ENCODE results near the gene CCDC148. TPM values are rescaled to one million over a fixed set of nuclear protein-coding genes. Genes with fewer than 3 reads are reported as not detected.

The CCDC148 gene
- polyA plus RNA-seq, 1 experiment = 0.22 TPM

DNA sequence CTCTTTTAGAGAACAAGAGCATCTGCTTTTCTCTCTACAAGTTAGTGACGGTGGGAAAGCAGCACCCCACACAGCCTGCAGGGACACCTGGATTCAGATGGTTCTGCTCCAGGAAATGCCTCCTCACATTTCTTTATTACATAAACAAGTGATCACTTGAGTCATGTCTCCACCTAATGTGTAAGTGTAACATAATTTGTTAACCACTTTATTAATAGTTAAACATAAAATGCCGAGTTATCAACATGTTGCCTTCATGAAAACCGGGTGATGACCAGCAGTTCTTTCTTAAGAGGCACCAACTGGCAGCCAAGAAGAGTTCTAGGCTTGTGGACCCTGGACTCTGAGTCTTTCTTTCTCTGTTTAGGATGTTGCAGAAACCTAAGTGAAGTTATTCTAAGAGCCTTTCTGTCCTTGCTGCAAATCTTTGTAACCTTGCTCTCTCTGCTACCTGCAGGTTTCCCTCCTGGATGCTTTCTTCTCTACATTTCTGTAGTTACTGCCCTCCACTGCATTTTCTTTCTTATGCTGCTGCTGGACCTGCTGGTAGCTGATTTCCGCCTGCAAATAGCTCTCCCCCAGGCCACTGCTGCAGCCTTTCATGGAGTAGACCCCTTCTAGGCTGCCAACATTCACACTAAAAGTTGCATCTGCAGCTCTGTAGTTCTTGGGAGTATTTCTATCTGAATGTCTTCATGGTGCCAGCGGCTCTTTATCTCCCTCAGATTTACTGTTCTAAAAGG is 330.6 kb downstream of the CCDC148 start:
- H3K27me3 ChIP-seq (ENCODE audit: control insufficient read depth, insufficient read depth, low read length) = no peaks in the 10 kb centered on the region
- no peak overlapping the region for H3K4me3 ChIP-seq (ENCODE audit: low read depth, low read length)
- H3K9me3 ChIP-seq (ENCODE audit: control insufficient read depth, insufficient read depth, low read length) = no peaks in the 10 kb centered on the region
- CTCF ChIA-PET = no interaction called here
- DNase-seq (ENCODE audit: low read depth, low spot score) = no peak
- POLR2A ChIA-PET = no interaction called here
- TF ChIP-seq, protein P1, sequence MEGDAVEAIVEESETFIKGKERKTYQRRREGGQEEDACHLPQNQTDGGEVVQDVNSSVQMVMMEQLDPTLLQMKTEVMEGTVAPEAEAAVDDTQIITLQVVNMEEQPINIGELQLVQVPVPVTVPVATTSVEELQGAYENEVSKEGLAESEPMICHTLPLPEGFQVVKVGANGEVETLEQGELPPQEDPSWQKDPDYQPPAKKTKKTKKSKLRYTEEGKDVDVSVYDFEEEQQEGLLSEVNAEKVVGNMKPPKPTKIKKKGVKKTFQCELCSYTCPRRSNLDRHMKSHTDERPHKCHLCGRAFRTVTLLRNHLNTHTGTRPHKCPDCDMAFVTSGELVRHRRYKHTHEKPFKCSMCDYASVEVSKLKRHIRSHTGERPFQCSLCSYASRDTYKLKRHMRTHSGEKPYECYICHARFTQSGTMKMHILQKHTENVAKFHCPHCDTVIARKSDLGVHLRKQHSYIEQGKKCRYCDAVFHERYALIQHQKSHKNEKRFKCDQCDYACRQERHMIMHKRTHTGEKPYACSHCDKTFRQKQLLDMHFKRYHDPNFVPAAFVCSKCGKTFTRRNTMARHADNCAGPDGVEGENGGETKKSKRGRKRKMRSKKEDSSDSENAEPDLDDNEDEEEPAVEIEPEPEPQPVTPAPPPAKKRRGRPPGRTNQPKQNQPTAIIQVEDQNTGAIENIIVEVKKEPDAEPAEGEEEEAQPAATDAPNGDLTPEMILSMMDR (IDR thresholded peaks at IDR 0.05; ENCODE audit: low read depth, low read length) = no peak
- H3K27ac ChIP-seq (ENCODE audit: low read depth, low read length) = no peak overlapping the region

DNA sequence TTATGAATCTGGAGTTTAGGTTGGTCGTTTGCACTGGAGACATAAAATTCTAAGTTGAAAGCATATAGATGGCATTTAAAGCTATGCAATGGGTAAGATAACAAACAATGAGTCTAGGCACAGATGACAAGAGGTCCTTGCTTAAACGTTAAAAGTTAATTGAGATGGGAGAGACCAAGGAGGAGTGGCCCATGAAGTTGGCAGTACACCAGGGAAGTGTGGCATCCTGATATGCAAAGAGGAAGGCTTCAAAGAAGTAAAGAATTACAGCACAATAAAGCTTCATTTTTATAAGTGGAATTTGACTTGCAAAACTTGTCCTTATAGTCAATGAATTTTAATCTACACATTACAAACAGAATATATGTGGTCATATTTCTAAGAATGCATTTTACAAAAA is 331.7 kb downstream of the CCDC148 start:
- DNase-seq (ENCODE audit: low read depth, low spot score) = no peak
- ChIA-PET POLR2A (no interaction called here), CTCF (no interaction called here)
- no peaks in the 10 kb centered on the region for H3K9me3 ChIP-seq (ENCODE audit: control insufficient read depth, insufficient read depth, low read length)
- H3K27ac ChIP-seq (ENCODE audit: low read depth, low read length) = no peak overlapping the region
- TF ChIP-seq, protein P1 (IDR thresholded peaks at IDR 0.05; ENCODE audit: low read depth, low read length) = no peak
- no peak overlapping the region for H3K4me3 ChIP-seq (ENCODE audit: low read depth, low read length)
- no peaks in the 10 kb centered on the region for H3K27me3 ChIP-seq (ENCODE audit: control insufficient read depth, insufficient read depth, low read length)

Small RNAs within 50 kb of the gene (small RNA-seq; reads per million reads assigned to genes)
- gene RN7SL393P (ENCODE audit: insufficient read length, low read depth) = not detected

Other genes with a start within 250 kb of the CCDC148 start
- 20.4 and 24.9 TPM in 2 replicates for gene PKP4, start 199 bp upstream of the CCDC148 start, polyA plus RNA-seq (2011; rRNA removed)